Testis (tissue), 3 donors: ENCODE results near the gene MSI2. TPM values are rescaled to one million over a fixed set of nuclear protein-coding genes. Genes with fewer than 3 reads are reported as not detected.

Experiments used
- DNase-seq: peaks from one replicate; pipeline ENCODE4 v3.0.0-alpha.2; 2019
- H3K27ac ChIP-seq, 2 donors: fragments of 200-600 bp; sonication (generic); one replicate each; pipeline ENCODE4 v1.5.1; 2019
- H3K27me3 ChIP-seq: fragments of 200-600 bp; sonication (generic); one replicate; pipeline ENCODE4 v1.5.1; 2019
- H3K36me3 ChIP-seq: fragments of 200-600 bp; sonication (generic); one replicate; pipeline ENCODE4 v1.5.1; 2017; ENCODE audit warnings: low read depth; ENCODE audit errors: missing control alignments
- H3K4me1 ChIP-seq: fragments of 200-600 bp; sonication (generic); one replicate; pipeline ENCODE4 v1.5.1; 2019
- H3K4me3 ChIP-seq, 2 donors: fragments of 200-600 bp; sonication (generic); one replicate each; pipeline ENCODE4 v1.5.1; 2017 to 2019
- H3K9me3 ChIP-seq: fragments of 200-600 bp; sonication (generic); one replicate; pipeline ENCODE4 v1.5.1; 2017
- CTCF ChIP-seq, 3 experiments: fragments of 450-650 bp in 2 of 3; fragments of 200-600 bp in 1 of 3; sonication (generic) in 1 of 3; IDR thresholded peaks; one replicate each; pipeline ENCODE4 v1.5.1; 2016 to 2019; ENCODE audit warnings: antibody characterized with exemption in 3 of 3, mild to moderate bottlenecking in 2 of 3, moderate library complexity in 1 of 3
- POLR2A ChIP-seq: fragments of 450-650 bp; IDR thresholded peaks from one replicate; pipeline ENCODE4 v1.6.1; 2017; ENCODE audit warnings: antibody characterized with exemption, mild to moderate bottlenecking, moderate library complexity
- WGBS, 2 donors: methylation state at CpG; one replicate each; pipeline ENCODE4 v1.1.5; 2018; 5-methylcytosine and 5-hydroxymethylcytosine counted together
- intact Hi-C: fragments of 100-400 bp; cut with DNase I; formaldehyde crosslinking; loops from one replicate; pipeline ENCODE4 v1.15.1; 2023; ENCODE audit warnings: low total_unique reads
- polyA plus RNA-seq: library from polyadenylated mRNA; stranded (reverse); fragments of 350-450 nt; fragmentation: Illumina TruSeq; extraction: RNeasy Lipid Tissue Mini Kit (QIAGEN cat#74804); gene quantifications from one replicate; pipeline ENCODE4 v1.2.3, GENCODE V29; 2014; ENCODE audit warnings: low read depth, low replicate concordance; ENCODE audit not compliant: insufficient read depth
- total RNA-seq, 2 donors: library from RNA; depleted of rRNA; stranded (reverse); fragments of >200 nt; gene quantifications; one replicate each; pipeline ENCODE4 v1.2.3, GENCODE V29; 2016

Gene MSI2
- total and polyA plus RNA-seq, 3 donors from 2014 or later: 46.5 to 106 (median 76.6) TPM

GRCh38 chr17:57247261-57247660 is 9.1 kb upstream of the MSI2 start:
- Histone ChIP-seq H3K9me3 (no peaks in the 10 kb centered on the region), H3K27me3 (no peaks in the 10 kb centered on the region), H3K4me3 (no peak overlapping the region), H3K27ac (no peak overlapping the region), H3K36me3 (no peaks in the 10 kb centered on the region), H3K4me1 (peaks cover 7% of the 10 kb centered on the region)
- DNase-seq: no peak
- 95 to 96% methylated on average over 6 of the region's 6 CpGs for WGBS, 2 donors
- TF ChIP-seq POLR2A (no peak), CTCF (IDR thresholded peaks at IDR 0.05) (no peak)
- intact Hi-C loops: loop anchor here (10.0 kb wide), 1 partner anchor 428 kb away; no protein-coding TSS in a partner anchor

GRCh38 chr17:57247913-57248312 is 8.4 kb upstream of the MSI2 start:
- Histone ChIP-seq H3K4me3 (no peak overlapping the region), H3K27me3 (no peaks in the 10 kb centered on the region), H3K36me3 (no peaks in the 10 kb centered on the region), H3K27ac (no peak overlapping the region), H3K9me3 (no peaks in the 10 kb centered on the region), H3K4me1 (peaks cover 1% of the 10 kb centered on the region)
- intact Hi-C loops: loop anchor here (10.0 kb wide), 1 partner anchor 427 kb away; no protein-coding TSS in a partner anchor
- no peak for DNase-seq
- 85 to 87% methylated on average over 2 of the region's 2 CpGs for WGBS, 2 donors
- TF ChIP-seq CTCF (IDR thresholded peaks at IDR 0.05): no peak
- TF ChIP-seq POLR2A: no peak

- intact Hi-C loops: loop anchor here (10.0 kb wide), 1 partner anchor 425 kb away; no protein-coding TSS in a partner anchor
- no peaks in the 10 kb centered on the region for H3K27me3 ChIP-seq
- no peaks in the 10 kb centered on the region for H3K36me3 ChIP-seq
- H3K4me1 ChIP-seq: no peaks in the 10 kb centered on the region
- no peak overlapping the region for H3K27ac ChIP-seq
- DNase-seq: no peak
- H3K4me3 ChIP-seq: no peak overlapping the region
- no peak for TF ChIP-seq POLR2A
- TF ChIP-seq CTCF (IDR thresholded peaks at IDR 0.05): no peak
- 93 to 95% methylated on average over 1 of the region's 1 CpG for WGBS, 2 donors
- no peaks in the 10 kb centered on the region for H3K9me3 ChIP-seq
Measured at GRCh38 chr17:57249520-57249919, 6.8 kb upstream of the MSI2 start.

- Histone ChIP-seq H3K4me1 (peaks cover 4% of the 10 kb centered on the region), H3K9me3 (no peaks in the 10 kb centered on the region), H3K4me3 (no peak overlapping the region), H3K27ac (no peak overlapping the region), H3K27me3 (no peaks in the 10 kb centered on the region), H3K36me3 (no peaks in the 10 kb centered on the region)
- WGBS, 2 donors: 86 to 95% methylated on average over 1 of the region's 1 CpG
- DNase-seq: no peak
- intact Hi-C loops: no loop called here
- no peak for TF ChIP-seq CTCF (IDR thresholded peaks at IDR 0.05)
- TF ChIP-seq POLR2A: no peak
Measured at GRCh38 chr17:57251211-57251787, 5.0 kb upstream of the MSI2 start.
